Measurements from ENCODE around the gene PRKCB.

PRKCB gene

DNA sequence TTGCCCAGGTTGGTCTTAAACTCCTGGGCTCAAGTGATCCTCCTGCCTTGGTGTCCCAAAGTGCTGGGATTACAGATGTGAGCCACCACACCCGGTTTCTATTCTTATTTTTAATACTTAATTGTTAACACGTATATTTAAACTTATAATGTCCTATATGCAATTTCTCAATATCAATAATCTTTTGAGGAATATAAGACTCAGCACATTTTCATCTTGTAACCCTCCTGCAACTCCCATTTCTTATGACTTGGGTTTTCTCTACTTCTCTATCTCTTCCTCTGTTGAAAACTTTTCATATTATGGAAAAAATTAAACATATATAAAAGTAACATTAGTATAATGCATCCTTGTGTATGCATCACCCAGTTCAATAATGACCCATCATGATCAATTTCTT, 150.7 kb downstream of the PRKCB start:
- in situ Hi-C loops (cut with HindIII; ENCODE audit: low sequenced_read_pairs) = no loop called here
- no peak overlapping the region for H3K4me3 ChIP-seq (ENCODE audit: low read depth, low read length)
- no peak for TF ChIP-seq CTCF (IDR thresholded peaks at IDR 0.05; ENCODE audit: low read depth, low read length)
- no peak for DNase-seq (ENCODE audit: low read depth, low spot score)

DNA sequence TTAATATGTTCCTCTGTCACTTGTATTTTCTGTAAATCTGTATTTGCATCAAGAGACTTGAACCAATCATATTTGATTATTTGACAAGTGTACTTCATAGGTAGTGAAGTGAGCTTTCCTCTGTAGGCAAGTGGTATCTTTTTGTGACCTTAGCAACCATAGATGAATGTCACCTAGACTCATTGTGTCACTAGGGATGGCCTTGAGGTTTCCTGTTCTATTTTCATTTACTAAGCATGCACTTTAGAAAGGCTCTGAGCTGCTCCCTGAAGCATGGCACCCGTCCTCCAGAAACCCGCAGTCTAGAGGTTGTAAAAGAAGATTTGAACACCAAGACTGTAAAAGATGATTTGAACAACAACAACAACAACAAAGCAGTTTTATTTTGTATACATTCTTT, 151.7 kb downstream of the PRKCB start:
- TF ChIP-seq CTCF (IDR thresholded peaks at IDR 0.05; ENCODE audit: low read depth, low read length) = no peak
- no peak for DNase-seq (ENCODE audit: low read depth, low spot score)
- in situ Hi-C loops (cut with HindIII; ENCODE audit: low sequenced_read_pairs) = no loop called here
- no peak overlapping the region for H3K4me3 ChIP-seq (ENCODE audit: low read depth, low read length)

GRCh38 chr16:23990507-23990906, 154.7 kb downstream of the PRKCB start:
- no peak for DNase-seq (ENCODE audit: low read depth, low spot score)
- in situ Hi-C loops (cut with HindIII; ENCODE audit: low sequenced_read_pairs) = no loop called here
- H3K4me3 ChIP-seq (ENCODE audit: low read depth, low read length) = no peak overlapping the region
- TF ChIP-seq CTCF (IDR thresholded peaks at IDR 0.05; ENCODE audit: low read depth, low read length) = no peak

DNA sequence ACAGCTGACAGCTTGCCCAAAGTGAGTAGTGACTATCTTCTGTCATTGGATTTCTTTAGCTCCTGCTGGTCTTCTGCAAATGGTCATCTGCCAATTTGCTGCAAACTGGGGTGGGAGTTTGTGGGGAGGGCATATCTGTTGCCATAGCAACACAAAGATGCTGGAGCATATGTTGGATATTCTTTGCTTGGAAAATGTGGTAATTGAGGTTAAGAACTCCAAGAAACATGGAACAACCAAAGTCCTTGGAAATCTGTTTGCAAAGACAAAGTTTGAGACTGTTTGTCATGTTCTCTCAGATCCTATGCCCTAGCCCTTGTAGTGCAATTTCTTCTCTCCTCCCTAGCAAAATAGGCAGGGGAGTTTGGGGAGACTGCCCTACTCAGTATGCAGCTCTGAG, 155.3 kb downstream of the PRKCB start:
- no peak overlapping the region for H3K4me3 ChIP-seq (ENCODE audit: low read depth, low read length)
- DNase-seq (ENCODE audit: low read depth, low spot score) = no peak
- in situ Hi-C loops (cut with HindIII; ENCODE audit: low sequenced_read_pairs) = no loop called here
- no peak for TF ChIP-seq CTCF (IDR thresholded peaks at IDR 0.05; ENCODE audit: low read depth, low read length)

- no peak overlapping the region for H3K4me3 ChIP-seq (ENCODE audit: low read depth, low read length)
- DNase-seq (ENCODE audit: low read depth, low spot score) = no peak
- TF ChIP-seq CTCF (IDR thresholded peaks at IDR 0.05; ENCODE audit: low read depth, low read length) = no peak
- in situ Hi-C loops (cut with HindIII; ENCODE audit: low sequenced_read_pairs) = no loop called here
Measured at GRCh38 chr16:23994615-23995014, 158.8 kb downstream of the PRKCB start.

DNA sequence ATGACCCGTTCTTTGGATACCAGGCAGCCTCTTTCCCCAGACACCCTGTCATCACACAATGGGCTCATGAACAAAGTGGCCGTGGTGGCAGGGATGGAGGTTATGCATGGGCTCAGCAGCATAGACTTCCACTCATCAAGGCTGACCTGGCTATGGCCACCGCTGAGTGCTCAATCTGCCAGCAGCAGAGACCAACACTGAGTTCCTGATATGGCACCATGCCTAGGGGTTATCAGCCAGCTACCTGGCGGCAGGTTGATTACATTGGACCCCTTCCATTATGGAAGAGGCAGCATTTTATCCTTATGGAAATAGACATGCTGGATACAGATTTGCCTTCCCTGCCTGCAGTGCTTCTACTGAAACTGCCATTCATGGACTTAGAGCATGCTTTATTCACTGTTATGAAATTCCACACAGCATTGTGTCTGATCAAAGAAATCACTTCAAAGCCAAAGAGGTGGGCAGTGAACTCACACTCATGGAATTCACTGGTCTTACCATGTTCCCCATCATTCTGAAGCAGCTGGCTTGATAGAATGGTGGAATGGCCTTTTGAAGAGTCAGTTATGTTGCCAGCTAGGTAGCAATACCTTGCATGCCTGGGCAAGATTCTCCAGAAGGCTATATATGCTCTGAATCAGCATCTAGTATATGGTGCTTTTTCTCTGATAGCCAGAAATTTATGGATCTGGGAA, 160.6 kb downstream of the PRKCB start:
- in situ Hi-C loops (cut with HindIII; ENCODE audit: low sequenced_read_pairs) = no loop called here
- no peak for TF ChIP-seq CTCF (IDR thresholded peaks at IDR 0.05; ENCODE audit: low read depth, low read length)
- no peak overlapping the region for H3K4me3 ChIP-seq (ENCODE audit: low read depth, low read length)
- DNase-seq (ENCODE audit: low read depth, low spot score) = no peak

Data from astrocyte of the spinal cord (primary cell).